T-helper 2 cell treated with Interferon-gamma antibody and Interleukin-4, amounts not matched to agents 5 μg/mL and 100 μg/mL, for 36 hours (primary cell): ENCODE data around the gene ZNF837.
"Not testable (repeated sequence)": the region's sequence is repeated elsewhere in the genome, so short reads cannot be mapped to it uniquely, and the experiment has no call there.

ENCODE experiments used
- DNase-seq: peaks from one replicate; pipeline ENCODE4 v3.0.0; 2021; ENCODE audit warnings: low spot score
- H3K27ac Mint-ChIP-seq: one replicate; pipeline ENCODE4 v1.8.0; 2021; ENCODE audit warnings: mild to moderate bottlenecking, mixed read lengths
- H3K27me3 Mint-ChIP-seq: one replicate; pipeline ENCODE4 v1.8.0; 2021; ENCODE audit warnings: low read depth, mixed read lengths
- H3K36me3 Mint-ChIP-seq: one replicate; pipeline ENCODE4 v1.8.0; 2021; ENCODE audit warnings: low read depth, mixed read lengths
- H3K4me1 Mint-ChIP-seq: one replicate; pipeline ENCODE4 v1.8.0; 2021; ENCODE audit warnings: low read depth, mixed read lengths
- H3K4me3 Mint-ChIP-seq: one replicate; pipeline ENCODE4 v1.8.0; 2022; ENCODE audit warnings: mild to moderate bottlenecking, moderate library complexity, mixed read lengths
- H3K9me3 Mint-ChIP-seq: one replicate; pipeline ENCODE4 v1.8.0; 2021; ENCODE audit warnings: mixed read lengths

ZNF837 gene

DNA sequence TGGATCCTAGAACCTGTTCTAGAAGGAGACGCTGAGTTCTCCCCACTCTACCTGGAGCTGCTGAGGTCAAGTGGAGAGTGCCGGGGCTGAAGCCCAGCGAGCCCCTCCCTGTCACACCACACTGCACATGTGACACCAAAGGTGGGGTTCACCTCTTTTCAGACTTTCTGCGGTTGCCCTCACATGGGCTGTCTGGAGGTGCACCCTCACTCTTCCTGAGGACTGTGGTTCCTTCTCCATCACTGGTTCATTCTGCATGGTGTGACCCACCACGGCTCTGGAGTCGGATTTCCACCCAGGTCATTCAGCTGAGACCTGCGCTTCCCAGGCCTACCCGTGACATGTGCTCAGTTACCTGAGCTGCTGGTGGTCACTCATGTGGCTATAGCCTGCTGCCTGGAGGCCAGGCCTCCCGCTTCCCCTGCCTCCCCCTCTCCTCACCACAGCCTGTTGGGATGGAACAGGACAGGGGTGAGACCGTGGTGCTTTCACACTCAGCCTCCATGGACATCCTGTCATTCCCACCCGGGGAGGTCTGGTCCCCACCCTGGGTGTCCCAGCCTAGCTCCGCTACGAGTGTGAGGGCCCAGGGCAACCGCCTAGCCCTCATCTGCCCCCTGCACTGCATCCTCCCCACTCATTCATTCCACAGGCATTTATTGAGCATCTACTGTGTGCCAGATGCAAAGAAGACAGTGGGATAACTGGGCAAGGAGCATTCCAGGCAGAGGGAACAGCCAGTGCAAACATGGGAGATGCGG, 26.9 kb downstream of the ZNF837 start:
- peaks cover 4% of the 10 kb centered on the region for H3K27me3 Mint-ChIP-seq
- H3K4me3 Mint-ChIP-seq: no peak overlapping the region
- peaks cover 10% of the 10 kb centered on the region for H3K36me3 Mint-ChIP-seq
- H3K9me3 Mint-ChIP-seq: no peaks in the 10 kb centered on the region
- no peak for DNase-seq
- no peak overlapping the region for H3K27ac Mint-ChIP-seq
- peaks cover 4% of the 10 kb centered on the region for H3K4me1 Mint-ChIP-seq

DNA sequence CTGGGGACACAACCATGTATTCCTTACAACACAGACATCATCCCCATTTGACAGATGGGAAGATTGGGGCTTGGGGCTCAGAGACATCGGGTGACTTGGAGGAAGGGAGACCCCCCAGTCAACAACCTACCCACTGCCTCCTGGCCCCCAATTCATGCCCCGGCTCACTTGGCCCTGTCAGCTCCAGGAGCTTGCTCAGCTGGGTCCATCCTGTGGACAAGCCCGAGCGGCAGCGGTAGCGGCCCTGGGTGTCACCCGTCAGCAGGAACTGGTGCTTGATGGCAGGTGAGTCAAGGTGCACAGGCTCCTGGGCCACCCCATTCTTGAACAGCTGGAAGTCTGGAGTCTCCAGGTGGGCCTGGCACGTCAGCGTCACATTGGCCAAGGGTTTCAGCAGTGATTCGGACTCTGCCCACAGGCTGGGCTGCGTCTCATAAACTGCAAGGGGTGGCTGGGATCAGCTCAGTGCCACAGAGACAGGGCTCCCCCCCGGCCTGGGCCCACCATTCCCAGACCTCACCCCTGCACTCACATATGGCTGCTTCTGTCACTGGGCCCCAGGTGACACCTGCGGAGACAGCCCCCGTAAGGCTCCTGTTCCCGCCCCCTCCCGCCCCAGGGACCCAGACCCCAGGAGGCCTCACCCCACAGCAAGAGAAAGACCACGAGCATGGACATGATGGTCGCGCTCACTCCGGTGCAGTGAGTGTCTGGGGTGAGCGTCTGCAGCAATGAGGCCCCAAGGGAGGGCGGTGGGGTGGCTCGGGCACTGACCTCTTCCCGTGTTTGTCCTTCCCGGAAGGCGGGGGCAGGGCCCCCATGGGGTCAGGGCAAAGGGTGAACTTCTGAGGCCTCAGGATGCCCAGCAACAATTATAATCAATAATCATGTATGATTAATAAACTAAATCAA, 27.8 kb downstream of the ZNF837 start, which contains the start of gene A1BG:
TSS of gene A1BG (minus strand) at position 733 of the 912 bp plus-strand sequence. CDS start at position 678, 55 bp downstream.
- Mint-ChIP-seq H3K27me3 (peaks cover 4% of the 10 kb centered on the region), H3K27ac (no peak within 1 kb of the TSS), H3K9me3 (no peaks in the 10 kb centered on the region), H3K4me3 (no peak within 1 kb of the TSS), H3K36me3 (peaks cover 10% of the 10 kb centered on the region), H3K4me1 (peaks cover 9% of the 10 kb centered on the region)
- DNase-seq: no peak

DNA sequence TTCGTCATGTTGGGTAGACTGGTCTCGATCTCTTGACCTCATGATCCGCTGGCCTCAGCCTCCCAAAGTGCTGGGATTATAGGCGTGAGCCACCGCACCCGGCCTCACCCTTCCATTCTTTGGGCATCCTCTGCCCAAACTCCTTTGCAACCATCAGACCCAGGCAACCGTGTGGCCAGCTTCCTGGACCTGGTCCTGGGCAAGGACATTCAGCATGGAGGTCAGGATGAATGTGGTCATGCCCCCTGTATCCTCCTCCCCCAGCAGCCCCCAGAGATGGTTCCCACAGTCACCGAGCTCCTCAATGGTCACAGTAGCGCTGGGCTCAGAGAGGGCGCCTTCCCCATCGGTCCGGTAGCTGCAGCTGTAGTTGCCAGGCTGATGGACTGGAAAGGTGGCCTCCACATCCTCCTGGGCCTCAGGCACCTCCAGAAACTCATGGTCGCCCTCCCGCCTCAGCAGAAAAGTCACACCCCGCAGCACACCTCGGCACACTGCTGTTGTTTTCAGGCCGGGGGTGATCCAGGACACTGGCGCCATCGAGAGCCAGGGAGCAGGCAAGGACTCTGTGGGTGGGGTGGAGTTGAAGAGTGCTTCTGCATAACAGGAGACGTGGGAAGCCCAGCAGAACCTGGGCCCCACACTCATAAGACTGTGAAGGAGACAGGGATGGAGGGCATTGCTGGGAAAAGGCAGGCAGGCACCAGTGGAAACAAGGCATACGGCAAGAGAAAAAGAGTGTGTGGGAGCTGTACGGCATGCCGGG, 28.7 kb downstream of the ZNF837 start:
- Mint-ChIP-seq H3K4me3 (no peak overlapping the region), H3K9me3 (no peaks in the 10 kb centered on the region), H3K27me3 (peaks cover 4% of the 10 kb centered on the region), H3K4me1 (peaks cover 9% of the 10 kb centered on the region), H3K36me3 (peaks cover 13% of the 10 kb centered on the region), H3K27ac (no peak overlapping the region)
- no peak for DNase-seq

DNA sequence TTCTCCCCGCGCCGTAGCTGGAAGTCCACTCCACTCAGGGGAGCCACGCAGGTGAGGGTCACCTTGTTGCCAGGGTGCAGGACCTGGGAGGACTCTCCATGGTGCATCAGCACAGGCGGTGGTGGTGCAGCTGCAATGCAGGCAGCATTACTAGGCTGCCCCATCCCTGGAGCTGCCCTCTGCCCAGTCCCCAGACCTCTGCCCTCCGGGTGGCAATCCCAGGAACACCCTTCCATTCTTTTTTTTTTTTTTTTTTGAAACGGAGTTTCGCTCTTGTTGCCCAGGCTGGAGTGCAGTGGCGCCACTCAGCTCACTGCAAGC, 29.3 kb downstream of the ZNF837 start:
- Mint-ChIP-seq H3K9me3 (no peaks in the 10 kb centered on the region), H3K4me1 (peaks cover 9% of the 10 kb centered on the region), H3K36me3 (peaks cover 13% of the 10 kb centered on the region), H3K27me3 (peaks cover 4% of the 10 kb centered on the region), H3K4me3 (no peak overlapping the region), H3K27ac (no peak overlapping the region)
- no peak for DNase-seq

DNA sequence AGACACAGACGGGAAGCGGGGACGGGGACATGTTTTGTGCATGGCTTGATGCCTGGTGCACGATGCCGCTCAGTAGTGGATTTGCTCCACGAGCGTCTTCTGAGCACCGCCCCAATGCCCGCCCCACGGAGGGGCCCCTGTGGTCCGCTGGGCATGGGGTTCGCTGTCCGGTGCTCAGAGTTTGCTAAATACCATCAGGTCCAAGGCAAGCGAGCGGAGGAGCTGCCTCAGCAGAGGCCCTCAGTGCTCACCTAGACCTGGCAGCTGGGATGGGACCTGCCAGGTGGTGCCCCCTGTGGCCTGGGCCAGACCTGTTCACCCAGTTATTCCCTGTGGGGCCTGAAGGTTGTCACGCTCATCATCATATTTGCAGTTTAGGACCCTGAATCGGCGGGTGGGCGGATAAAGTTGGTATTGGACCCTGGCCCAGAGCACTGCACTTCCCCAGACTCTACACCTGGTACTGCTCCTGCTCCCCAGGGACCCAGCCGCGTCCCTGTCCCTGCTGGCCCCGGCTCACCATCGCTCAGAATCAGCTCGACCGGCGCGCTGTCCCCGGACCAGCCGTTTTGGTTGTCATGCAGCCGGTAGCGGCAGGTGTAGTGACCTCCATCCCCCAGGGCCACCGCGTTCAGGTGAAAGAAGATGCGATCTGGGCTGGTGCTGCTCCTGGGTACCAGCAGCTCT, 29.8 kb downstream of the ZNF837 start:
- peaks cover 4% of the 10 kb centered on the region for H3K27me3 Mint-ChIP-seq
- H3K27ac Mint-ChIP-seq: no peak overlapping the region
- no peak for DNase-seq
- H3K9me3 Mint-ChIP-seq: no peaks in the 10 kb centered on the region
- H3K4me1 Mint-ChIP-seq: peaks cover 11% of the 10 kb centered on the region
- no peak overlapping the region for H3K4me3 Mint-ChIP-seq
- peaks cover 13% of the 10 kb centered on the region for H3K36me3 Mint-ChIP-seq

DNA sequence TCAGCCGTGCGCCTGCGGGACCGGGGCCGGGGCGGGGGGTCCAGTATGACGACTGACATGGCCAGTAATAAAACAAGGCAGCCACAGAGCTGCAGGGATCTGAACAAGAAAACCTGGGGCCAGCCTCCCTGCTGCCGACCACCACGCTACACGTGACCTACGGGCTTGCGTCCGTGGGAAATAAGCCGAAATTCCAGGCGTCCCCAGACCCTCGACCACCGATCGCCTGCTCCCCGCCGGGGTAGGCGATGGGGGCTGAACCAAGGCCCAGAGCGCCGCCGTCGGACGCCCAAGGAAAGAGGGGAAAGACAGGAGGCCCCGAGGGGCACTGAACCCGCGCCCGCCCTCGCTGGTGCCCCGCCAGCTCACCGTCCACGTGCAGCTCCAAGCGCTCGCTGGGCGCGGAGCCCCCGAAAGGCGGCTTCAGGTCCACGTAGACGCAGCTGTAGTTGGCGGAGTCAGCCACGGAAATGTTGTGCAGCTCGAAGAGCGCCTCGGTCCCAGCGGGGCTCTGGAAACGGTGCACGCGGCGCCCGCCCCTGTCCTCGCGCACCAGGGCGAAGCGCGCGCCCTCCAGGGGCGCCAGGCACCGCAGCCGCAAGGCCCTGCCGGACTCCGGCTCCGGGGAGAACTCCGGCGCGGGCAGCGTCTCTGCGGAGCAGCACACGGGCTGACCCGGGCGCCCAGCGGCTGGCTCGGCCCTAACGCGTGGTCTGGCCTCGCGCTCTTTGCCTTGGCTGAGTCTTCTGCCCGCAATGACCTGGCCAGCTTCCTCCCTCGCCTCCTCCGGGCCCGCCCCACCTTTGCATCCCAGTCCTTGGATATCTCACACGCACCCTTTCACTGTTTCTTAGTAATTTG, 30.6 kb downstream of the ZNF837 start:
- Mint-ChIP-seq H3K27ac (no peak overlapping the region), H3K9me3 (no peaks in the 10 kb centered on the region), H3K4me1 (peaks cover 16% of the 10 kb centered on the region), H3K4me3 (no peak overlapping the region), H3K36me3 (peaks cover 16% of the 10 kb centered on the region), H3K27me3 (no peaks in the 10 kb centered on the region)
- DNase-seq: no peak

DNA sequence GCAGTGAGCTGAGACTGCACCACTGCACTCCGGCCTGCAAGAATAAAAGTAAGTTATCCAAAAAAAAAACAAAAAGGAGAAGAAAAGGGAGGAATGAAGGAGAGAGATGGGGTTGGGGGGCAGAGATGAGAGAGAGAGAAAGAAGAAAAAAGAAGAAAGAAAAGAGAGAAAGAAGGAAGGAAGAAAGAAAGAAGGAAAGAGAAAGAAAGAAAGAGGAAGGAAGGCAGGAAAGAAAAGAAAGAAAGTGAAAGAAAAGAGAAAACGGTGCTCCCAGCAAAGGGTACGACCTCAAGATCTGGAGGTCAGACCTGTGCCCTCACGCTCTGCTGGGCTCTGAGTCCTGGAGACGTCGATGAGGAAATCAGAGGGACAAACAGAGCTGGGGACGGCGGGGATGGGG, 31.2 kb downstream of the ZNF837 start:
- H3K4me3 Mint-ChIP-seq: peak overlapping the region; percentile 51
- DNase-seq: no peak
- H3K27ac Mint-ChIP-seq: no peak overlapping the region
- peaks cover 16% of the 10 kb centered on the region for H3K4me1 Mint-ChIP-seq
- H3K9me3 Mint-ChIP-seq: no peaks in the 10 kb centered on the region
- peaks cover 13% of the 10 kb centered on the region for H3K36me3 Mint-ChIP-seq
- no peaks in the 10 kb centered on the region for H3K27me3 Mint-ChIP-seq

DNA sequence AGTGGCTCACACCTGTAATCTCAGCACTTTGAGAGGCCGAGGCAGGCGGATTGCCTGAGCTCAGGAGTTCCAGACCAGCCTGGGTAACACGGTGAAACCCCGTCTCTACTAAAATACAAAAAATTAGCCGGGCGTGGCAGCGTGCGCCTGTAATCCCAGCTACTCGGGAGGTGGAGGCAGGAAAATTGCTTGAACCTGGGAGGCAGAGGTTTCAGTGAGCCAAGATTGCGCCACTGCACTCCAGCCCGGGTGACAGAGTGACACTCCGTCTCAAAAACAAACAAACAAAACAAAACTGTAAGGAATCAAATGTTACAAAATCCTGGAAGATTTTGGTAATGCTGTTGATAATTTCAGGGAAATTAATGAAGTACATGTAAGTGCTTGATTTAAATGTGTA, 32.8 kb downstream of the ZNF837 start:
- peaks cover 16% of the 10 kb centered on the region for H3K4me1 Mint-ChIP-seq
- H3K4me3 Mint-ChIP-seq: peak overlapping the region; percentile 96
- not testable (repeated sequence) for H3K27ac Mint-ChIP-seq, DNase-seq, H3K9me3 Mint-ChIP-seq, H3K27me3 Mint-ChIP-seq
- peaks cover 10% of the 10 kb centered on the region for H3K36me3 Mint-ChIP-seq

DNA sequence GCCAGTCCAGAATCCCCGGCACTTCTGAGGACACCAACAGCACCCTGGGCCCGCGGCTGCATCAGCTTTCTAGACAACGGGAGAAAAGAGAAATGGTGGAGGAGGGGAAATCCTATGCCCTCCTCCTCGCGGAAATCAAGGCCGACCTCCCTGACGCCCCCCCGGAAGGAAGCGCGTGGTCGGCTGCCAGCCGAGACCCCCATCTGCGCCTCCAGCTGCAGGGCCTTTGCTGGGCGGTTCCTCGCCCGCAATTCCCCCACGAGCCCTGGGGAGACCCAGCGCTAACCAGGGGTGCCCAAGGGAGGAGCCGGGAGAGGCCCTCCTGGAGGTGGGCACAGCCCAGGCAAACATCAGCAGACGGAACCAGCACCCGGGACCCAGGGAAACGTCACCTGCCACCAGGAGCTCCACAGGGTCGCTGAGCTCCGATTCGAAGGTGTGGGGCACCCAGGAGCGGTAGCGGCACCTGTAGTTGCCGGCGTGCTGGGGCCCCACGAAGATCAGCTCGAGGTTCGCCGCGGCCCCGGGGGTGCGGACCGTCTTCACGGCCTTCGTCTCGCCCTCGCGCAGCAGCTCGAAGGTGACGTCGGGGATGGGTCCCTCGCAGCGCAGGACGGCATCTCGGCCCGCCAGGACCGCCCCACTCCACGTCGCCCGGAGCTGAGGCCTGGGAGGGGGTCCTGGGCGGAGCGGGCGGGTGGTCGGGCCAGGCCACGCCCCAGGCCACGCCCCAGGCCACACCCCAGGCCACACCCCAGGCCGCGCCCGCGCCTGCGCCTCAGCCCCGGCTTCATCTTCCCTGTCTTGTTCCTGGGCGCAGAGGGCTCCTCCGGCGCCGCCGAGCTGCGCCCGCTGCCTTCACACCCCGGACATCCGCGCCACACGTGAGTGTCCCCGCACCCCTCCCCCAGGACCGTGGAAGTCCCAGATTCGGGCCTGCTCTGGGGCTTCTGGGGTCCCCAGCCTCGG, 33.6 kb downstream of the ZNF837 start:
- H3K27me3 Mint-ChIP-seq: no peaks in the 10 kb centered on the region
- H3K4me1 Mint-ChIP-seq: peaks cover 16% of the 10 kb centered on the region
- peak overlapping the region; percentile 96 for H3K4me3 Mint-ChIP-seq
- peak overlapping the region; percentile 85 for H3K27ac Mint-ChIP-seq
- no peaks in the 10 kb centered on the region for H3K9me3 Mint-ChIP-seq
- DNase-seq: peak; percentile 72
- H3K36me3 Mint-ChIP-seq: peaks cover 11% of the 10 kb centered on the region

DNA sequence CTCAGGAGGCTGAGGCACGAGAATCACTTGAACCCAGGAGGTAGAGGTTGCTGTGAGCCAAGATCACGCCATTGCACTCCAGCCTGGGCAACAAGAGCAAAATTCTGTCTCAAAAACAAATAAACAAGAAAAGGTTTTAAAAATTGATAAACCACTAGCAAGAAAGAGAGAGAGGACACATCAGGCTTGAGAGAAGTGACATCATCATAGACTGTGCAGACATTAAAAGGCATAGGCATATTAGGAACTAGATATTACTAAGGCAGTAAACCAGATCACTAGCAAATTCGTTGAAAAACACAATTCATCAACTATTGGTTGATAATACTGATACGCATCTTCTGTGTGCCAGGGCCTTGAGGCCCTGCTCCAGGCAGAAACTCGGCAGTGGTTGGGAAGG, 35.3 kb downstream of the ZNF837 start:
- peaks cover 17% of the 10 kb centered on the region for H3K36me3 Mint-ChIP-seq
- H3K4me3 Mint-ChIP-seq: peak overlapping the region; percentile 76
- no peak overlapping the region for H3K27ac Mint-ChIP-seq
- DNase-seq: no peak
- peaks cover 16% of the 10 kb centered on the region for H3K4me1 Mint-ChIP-seq
- H3K27me3 Mint-ChIP-seq: no peaks in the 10 kb centered on the region
- no peaks in the 10 kb centered on the region for H3K9me3 Mint-ChIP-seq

DNA sequence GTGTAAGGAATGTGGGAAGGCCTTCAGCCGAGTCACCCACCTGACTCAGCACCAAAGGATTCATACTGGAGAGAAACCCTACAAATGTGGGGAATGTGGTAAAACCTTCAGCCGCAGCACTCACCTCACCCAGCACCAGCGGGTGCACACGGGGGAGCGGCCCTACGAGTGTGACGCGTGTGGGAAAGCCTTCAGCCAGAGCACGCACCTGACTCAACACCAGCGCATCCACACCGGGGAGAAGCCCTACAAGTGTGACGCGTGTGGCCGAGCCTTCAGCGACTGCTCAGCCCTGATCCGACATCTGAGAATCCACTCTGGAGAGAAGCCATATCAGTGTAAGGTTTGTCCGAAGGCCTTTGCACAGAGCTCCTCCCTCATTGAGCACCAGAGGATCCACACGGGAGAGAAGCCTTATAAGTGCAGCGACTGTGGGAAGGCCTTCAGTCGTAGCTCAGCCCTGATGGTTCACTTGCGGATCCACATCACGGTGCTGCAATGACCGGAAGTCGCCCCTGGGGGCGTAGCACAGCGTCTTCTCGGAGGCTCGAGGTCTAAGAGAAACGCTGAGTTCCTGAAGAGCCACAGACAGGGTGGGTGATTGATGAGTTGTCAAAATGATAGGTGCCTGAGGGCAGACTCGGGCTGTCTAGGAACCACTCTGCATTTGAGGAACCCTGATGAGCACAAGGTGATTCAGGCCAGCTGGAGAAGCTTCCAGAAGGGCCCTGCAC, 41.8 kb downstream of the ZNF837 start:
- H3K4me1 Mint-ChIP-seq: no peaks in the 10 kb centered on the region
- DNase-seq: no peak
- H3K27ac Mint-ChIP-seq: no peak overlapping the region
- H3K4me3 Mint-ChIP-seq: no peak overlapping the region
- H3K36me3 Mint-ChIP-seq: peaks cover 45% of the 10 kb centered on the region
- H3K9me3 Mint-ChIP-seq: peaks cover 4% of the 10 kb centered on the region
- no peaks in the 10 kb centered on the region for H3K27me3 Mint-ChIP-seq
